Fibroblast of mammary gland (primary cell): ENCODE data around the gene PRR12.
A peak's percentile ranks its signal among the peaks of the same experiment; 100 is the strongest.

Experiments
- DNase-seq: peaks from one replicate; pipeline ENCODE4 v3.0.0-alpha.2; 2010; ENCODE audit warnings: low read depth
- H3K4me3 ChIP-seq: 2 replicates; pipeline ENCODE4 v1.5.1; 2011; ENCODE audit warnings: low read depth, mild to moderate bottlenecking, low read length, moderate library complexity; ENCODE audit not compliant: control insufficient read depth
- CTCF ChIP-seq: conservative IDR thresholded peaks from 2 replicates; pipeline ENCODE4 v1.5.1; 2011; ENCODE audit warnings: low read depth, low read length, inconsistent platforms; ENCODE audit not compliant: control insufficient read depth, insufficient read depth

Gene PRR12

GRCh38 chr19:49660338-49660961 lies 69.5 kb downstream of the PRR12 start:
- no peak for TF ChIP-seq CTCF
- no peak overlapping the region for H3K4me3 ChIP-seq
- no peak for DNase-seq

GRCh38 chr19:49662011-49662410 lies 71.0 kb downstream of the PRR12 start:
- DNase-seq: no peak
- no peak overlapping the region for H3K4me3 ChIP-seq
- no peak for TF ChIP-seq CTCF

- TF ChIP-seq CTCF: no peak
- DNase-seq: no peak
- no peak overlapping the region for H3K4me3 ChIP-seq
Observed at GRCh38 chr19:49663224-49663623, 72.2 kb downstream of the PRR12 start.

GRCh38 chr19:49664171-49665035 lies 73.4 kb downstream of the PRR12 start:
- no peak for TF ChIP-seq CTCF
- DNase-seq: peak; percentile 64

GRCh38 chr19:49665036-49665350 lies 74.0 kb downstream of the PRR12 start:
- DNase-seq: no peak
- peak overlapping the region; percentile 92 for H3K4me3 ChIP-seq
- TF ChIP-seq CTCF: no peak

More at GRCh38 chr19:49664171-49665035, 73.4 kb downstream of the PRR12 start:
- H3K4me3 ChIP-seq: peak overlapping the region; percentile 92

- peak within 1 kb of the TSS; percentile 92 for H3K4me3 ChIP-seq
- no peak for TF ChIP-seq CTCF
Observed at GRCh38 chr19:49665351-49666119, 74.6 kb downstream of the PRR12 start, which contains the start of the genes BCL2L12 and IRF3. TSS of gene BCL2L12 (plus strand) at chr19:49665933. CDS start at chr19:49666693, 760 bp downstream. TSS of gene IRF3 (minus strand) at chr19:49665857. CDS start at chr19:49664838, 1,019 bp downstream.

More at GRCh38 chr19:49665351-49666119, 74.6 kb downstream of the PRR12 start, which contains the start of the genes BCL2L12 and IRF3:
- DNase-seq: peak; percentile 93
